SK-N-SH treated with all-trans-retinoic acid at 6 μM for 48 hours (cell line): Measurements from ENCODE around the gene AIG1.

Experiments
- ATAC-seq: fragments of 200-7000 bp; cut with Tn5 transposase; 3 replicates; pipeline ENCODE4 v1.9.1; 2020; ENCODE audit warnings: mild to moderate bottlenecking, moderate library complexity
- ARNTL ChIP-seq: fragments of 450-650 bp; formaldehyde crosslinking; IDR thresholded peaks from 2 replicates; pipeline ENCODE4 v1.5.0; 2020; ENCODE audit warnings: low read depth, mild to moderate bottlenecking, moderate library complexity, borderline replicate concordance
- BACH2 ChIP-seq: fragments of 250-450 bp; sonication (Bioruptor Pico); IDR thresholded peaks from 2 replicates; pipeline ENCODE4 v1.9.0; 2021; ENCODE audit warnings: mild to moderate bottlenecking, borderline replicate concordance
- CSDC2 ChIP-seq: fragments of 250-450 bp; sonication (Bioruptor Pico); IDR thresholded peaks from 2 replicates; pipeline ENCODE4 v1.5.0; 2020; ENCODE audit warnings: mild to moderate bottlenecking, moderate library complexity
- ESRRG ChIP-seq: fragments of 250-450 bp; sonication (Bioruptor Pico); IDR thresholded peaks from 2 replicates; pipeline ENCODE4 v1.6.1; 2021; ENCODE audit warnings: mild to moderate bottlenecking
- GLIS3 ChIP-seq: fragments of 250-450 bp; sonication (Bioruptor Pico); IDR thresholded peaks from 2 replicates; pipeline ENCODE4 v1.5.0; 2020; ENCODE audit warnings: mild to moderate bottlenecking, moderate library complexity
- ISL1 ChIP-seq: fragments of 250-450 bp; sonication (Bioruptor Pico); IDR thresholded peaks from 2 replicates; pipeline ENCODE4 v2.1.2; 2022; ENCODE audit warnings: mild to moderate bottlenecking, moderate library complexity
- OSR1 ChIP-seq: fragments of 250-450 bp; sonication (Bioruptor Pico); IDR thresholded peaks from 2 replicates; pipeline ENCODE4 v1.8.0; 2022; ENCODE audit warnings: moderate library complexity, mild to moderate bottlenecking, inconsistent platforms
- RARB ChIP-seq: fragments of 250-450 bp; sonication (Bioruptor Pico); IDR thresholded peaks from 2 replicates; pipeline ENCODE4 v1.8.0; 2021; ENCODE audit warnings: mild to moderate bottlenecking, moderate library complexity
- SNAI2 ChIP-seq: fragments of 250-450 bp; sonication (Bioruptor Pico); IDR thresholded peaks from 2 replicates; pipeline ENCODE4 v1.5.0; 2020; ENCODE audit warnings: mild to moderate bottlenecking, moderate library complexity
- TCF4 ChIP-seq: fragments of 250-450 bp; sonication (Bioruptor Pico); IDR thresholded peaks from 2 replicates; pipeline ENCODE4 v1.8.0; 2021; ENCODE audit warnings: mild to moderate bottlenecking, moderate library complexity, borderline replicate concordance
- TOX ChIP-seq: fragments of 250-450 bp; sonication (Bioruptor Pico); IDR thresholded peaks from 2 replicates; pipeline ENCODE4 v1.8.0; 2021; ENCODE audit warnings: mild to moderate bottlenecking, moderate library complexity, borderline replicate concordance
- ZC3H10 ChIP-seq: fragments of 250-450 bp; sonication (Bioruptor Pico); IDR thresholded peaks from 2 replicates; pipeline ENCODE4 v1.5.1; 2021; ENCODE audit warnings: mild to moderate bottlenecking, moderate library complexity
- ZFP3 ChIP-seq: fragments of 250-450 bp; sonication (Bioruptor Pico); IDR thresholded peaks from 2 replicates; pipeline ENCODE4 v1.5.0; 2020; ENCODE audit warnings: mild to moderate bottlenecking, moderate library complexity
- ZFP30 ChIP-seq: fragments of 450-650 bp; formaldehyde crosslinking; IDR thresholded peaks from 2 replicates; pipeline ENCODE4 v1.5.0; 2022; ENCODE audit warnings: mild to moderate bottlenecking, moderate library complexity
- ZNF70 ChIP-seq: fragments of 450-650 bp; formaldehyde crosslinking; IDR thresholded peaks from 2 replicates; pipeline ENCODE4 v1.5.0; 2020; ENCODE audit warnings: mild to moderate bottlenecking, moderate library complexity
- ZNF8 ChIP-seq: fragments of 450-650 bp; formaldehyde crosslinking; IDR thresholded peaks from 2 replicates; pipeline ENCODE4 v1.5.0; 2020; ENCODE audit warnings: mild to moderate bottlenecking, moderate library complexity
- TF ChIP-seq, protein P1 (sequence below): fragments of 250-450 bp; sonication (Bioruptor Pico); IDR thresholded peaks from 2 replicates; pipeline ENCODE4 v1.5.0; 2020; ENCODE audit warnings: mild to moderate bottlenecking, moderate library complexity
- TF ChIP-seq, protein P2 (sequence below): fragments of 250-450 bp; sonication (Bioruptor Pico); IDR thresholded peaks from 2 replicates; pipeline ENCODE4 v1.5.1; 2021; ENCODE audit warnings: mild to moderate bottlenecking, moderate library complexity
- TF ChIP-seq, protein P3 (sequence below): fragments of 250-450 bp; sonication (Bioruptor Pico); IDR thresholded peaks from 2 replicates; pipeline ENCODE4 v1.8.0; 2020; ENCODE audit warnings: mild to moderate bottlenecking, moderate library complexity, borderline replicate concordance
- TF ChIP-seq, protein P4 (sequence below): fragments of 250-450 bp; sonication (Bioruptor Pico); IDR thresholded peaks from 2 replicates; pipeline ENCODE4 v1.8.0; 2021; ENCODE audit warnings: low read depth, mild to moderate bottlenecking, moderate library complexity, borderline replicate concordance
- TF ChIP-seq, protein P5 (sequence below): fragments of 250-450 bp; sonication (Bioruptor Pico); IDR thresholded peaks from 2 replicates; pipeline ENCODE4 v1.5.1; 2020; ENCODE audit warnings: low read depth, mild to moderate bottlenecking, moderate library complexity

The AIG1 gene

DNA sequence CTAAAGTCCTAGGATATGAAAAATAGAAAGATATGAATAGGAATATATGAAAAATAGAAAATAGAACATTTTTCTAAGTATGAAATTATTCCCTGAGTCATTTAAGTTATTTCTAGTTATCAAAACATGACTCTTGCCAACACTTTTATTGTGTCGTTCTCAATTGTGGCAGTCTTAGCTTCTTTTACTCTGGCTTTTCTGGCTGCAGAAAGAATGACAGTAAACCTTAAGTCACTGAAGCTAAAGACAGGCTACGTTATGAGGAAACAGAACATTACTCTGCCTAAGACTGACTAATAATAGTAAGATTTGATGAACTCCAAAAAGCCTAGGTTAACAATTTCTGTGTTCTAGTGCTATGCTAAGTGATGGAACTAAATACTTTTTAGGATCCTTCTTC lies 74.6 kb downstream of the AIG1 start:
- no peak for TF ChIP-seq ZFP30 (CRISPR knock-in tag)
- no peak for TF ChIP-seq GLIS3
- TF ChIP-seq ZNF8 (CRISPR knock-in tag) = no peak
- TF ChIP-seq, protein P1, sequence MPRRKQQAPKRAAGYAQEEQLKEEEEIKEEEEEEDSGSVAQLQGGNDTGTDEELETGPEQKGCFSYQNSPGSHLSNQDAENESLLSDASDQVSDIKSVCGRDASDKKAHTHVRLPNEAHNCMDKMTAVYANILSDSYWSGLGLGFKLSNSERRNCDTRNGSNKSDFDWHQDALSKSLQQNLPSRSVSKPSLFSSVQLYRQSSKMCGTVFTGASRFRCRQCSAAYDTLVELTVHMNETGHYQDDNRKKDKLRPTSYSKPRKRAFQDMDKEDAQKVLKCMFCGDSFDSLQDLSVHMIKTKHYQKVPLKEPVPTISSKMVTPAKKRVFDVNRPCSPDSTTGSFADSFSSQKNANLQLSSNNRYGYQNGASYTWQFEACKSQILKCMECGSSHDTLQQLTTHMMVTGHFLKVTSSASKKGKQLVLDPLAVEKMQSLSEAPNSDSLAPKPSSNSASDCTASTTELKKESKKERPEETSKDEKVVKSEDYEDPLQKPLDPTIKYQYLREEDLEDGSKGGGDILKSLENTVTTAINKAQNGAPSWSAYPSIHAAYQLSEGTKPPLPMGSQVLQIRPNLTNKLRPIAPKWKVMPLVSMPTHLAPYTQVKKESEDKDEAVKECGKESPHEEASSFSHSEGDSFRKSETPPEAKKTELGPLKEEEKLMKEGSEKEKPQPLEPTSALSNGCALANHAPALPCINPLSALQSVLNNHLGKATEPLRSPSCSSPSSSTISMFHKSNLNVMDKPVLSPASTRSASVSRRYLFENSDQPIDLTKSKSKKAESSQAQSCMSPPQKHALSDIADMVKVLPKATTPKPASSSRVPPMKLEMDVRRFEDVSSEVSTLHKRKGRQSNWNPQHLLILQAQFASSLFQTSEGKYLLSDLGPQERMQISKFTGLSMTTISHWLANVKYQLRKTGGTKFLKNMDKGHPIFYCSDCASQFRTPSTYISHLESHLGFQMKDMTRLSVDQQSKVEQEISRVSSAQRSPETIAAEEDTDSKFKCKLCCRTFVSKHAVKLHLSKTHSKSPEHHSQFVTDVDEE = no peak
- TF ChIP-seq CSDC2 (CRISPR knock-in tag) = no peak
- no peak for TF ChIP-seq ZC3H10 (CRISPR knock-in tag)
- no peak for TF ChIP-seq TOX (CRISPR knock-in tag)
- peak; percentile 33 for ATAC-seq

DNA sequence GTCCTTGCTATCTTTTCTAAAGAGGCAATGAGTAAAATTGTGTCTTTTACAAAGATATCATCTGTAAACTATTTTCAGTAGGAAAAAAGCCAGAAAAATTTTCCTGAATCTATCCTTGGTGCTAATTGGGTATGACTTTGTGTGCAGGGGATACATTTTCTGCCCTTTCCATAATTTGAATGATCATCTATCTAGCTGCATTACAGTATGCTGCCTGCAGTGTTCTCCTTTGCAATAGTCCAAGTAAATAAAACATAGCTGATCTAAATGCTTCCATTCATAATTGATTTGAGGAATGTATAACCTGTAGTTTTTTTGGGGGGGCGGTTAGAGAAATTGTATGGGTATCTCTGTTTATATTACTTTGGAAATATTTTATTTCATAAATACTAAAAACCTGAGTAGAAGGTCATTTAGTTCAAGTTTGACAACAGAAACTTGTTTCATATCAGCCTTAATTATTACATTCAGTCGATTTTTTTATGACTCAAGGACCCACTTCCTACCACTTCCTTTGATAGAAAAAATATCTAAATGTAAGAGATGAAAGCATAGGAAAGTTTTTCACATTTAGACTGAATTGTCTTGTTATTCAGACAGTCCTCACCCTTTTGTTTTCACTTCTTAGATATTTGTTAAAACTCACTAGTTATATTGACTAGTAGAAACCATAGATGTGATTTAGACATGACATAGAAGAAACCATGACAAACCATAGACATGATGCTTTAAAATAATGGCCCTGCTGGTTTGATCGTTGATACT lies 75.3 kb downstream of the AIG1 start:
- TF ChIP-seq SNAI2 (CRISPR knock-in tag) (no peak), ESRRG (CRISPR knock-in tag) (no peak), ZFP3 (no peak), BACH2 (CRISPR knock-in tag) (no peak), TCF4 (CRISPR knock-in tag) (no peak), GLIS3 (no peak), ARNTL (CRISPR knock-in tag) (no peak), RARB (CRISPR knock-in tag) (no peak)
- TF ChIP-seq, protein P2, sequence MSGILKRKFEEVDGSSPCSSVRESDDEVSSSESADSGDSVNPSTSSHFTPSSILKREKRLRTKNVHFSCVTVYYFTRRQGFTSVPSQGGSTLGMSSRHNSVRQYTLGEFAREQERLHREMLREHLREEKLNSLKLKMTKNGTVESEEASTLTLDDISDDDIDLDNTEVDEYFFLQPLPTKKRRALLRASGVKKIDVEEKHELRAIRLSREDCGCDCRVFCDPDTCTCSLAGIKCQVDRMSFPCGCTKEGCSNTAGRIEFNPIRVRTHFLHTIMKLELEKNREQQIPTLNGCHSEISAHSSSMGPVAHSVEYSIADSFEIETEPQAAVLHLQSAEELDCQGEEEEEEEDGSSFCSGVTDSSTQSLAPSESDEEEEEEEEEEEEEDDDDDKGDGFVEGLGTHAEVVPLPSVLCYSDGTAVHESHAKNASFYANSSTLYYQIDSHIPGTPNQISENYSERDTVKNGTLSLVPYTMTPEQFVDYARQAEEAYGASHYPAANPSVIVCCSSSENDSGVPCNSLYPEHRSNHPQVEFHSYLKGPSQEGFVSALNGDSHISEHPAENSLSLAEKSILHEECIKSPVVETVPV = no peak
- TF ChIP-seq, protein P1 = no peak
- TF ChIP-seq, protein P3, sequence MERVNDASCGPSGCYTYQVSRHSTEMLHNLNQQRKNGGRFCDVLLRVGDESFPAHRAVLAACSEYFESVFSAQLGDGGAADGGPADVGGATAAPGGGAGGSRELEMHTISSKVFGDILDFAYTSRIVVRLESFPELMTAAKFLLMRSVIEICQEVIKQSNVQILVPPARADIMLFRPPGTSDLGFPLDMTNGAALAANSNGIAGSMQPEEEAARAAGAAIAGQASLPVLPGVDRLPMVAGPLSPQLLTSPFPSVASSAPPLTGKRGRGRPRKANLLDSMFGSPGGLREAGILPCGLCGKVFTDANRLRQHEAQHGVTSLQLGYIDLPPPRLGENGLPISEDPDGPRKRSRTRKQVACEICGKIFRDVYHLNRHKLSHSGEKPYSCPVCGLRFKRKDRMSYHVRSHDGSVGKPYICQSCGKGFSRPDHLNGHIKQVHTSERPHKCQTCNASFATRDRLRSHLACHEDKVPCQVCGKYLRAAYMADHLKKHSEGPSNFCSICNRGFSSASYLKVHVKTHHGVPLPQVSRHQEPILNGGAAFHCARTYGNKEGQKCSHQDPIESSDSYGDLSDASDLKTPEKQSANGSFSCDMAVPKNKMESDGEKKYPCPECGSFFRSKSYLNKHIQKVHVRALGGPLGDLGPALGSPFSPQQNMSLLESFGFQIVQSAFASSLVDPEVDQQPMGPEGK = no peak
- ATAC-seq = peak; percentile 61; the same call in 2 of the 3 replicates

DNA sequence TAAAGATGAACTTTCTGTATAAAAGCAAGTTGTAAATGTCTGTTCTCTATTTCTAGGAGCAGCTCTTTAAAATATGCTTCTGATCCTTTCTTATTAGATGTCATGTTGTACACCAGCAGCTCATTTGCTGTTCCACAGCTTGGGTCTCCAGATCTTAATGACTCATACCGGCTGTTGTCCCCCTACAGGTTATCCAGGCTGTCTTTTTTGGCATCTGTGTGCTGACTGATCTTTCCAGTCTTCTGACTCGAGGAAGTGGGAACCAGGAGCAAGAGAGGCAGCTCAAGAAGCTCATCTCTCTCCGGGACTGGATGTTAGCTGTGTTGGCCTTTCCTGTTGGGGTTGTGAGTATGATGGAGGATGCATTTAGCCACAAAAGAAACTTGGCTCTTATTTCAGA lies 76.0 kb downstream of the AIG1 start:
- ATAC-seq = no peak

More for the DNA sequence above, 76.0 kb downstream of the AIG1 start:
- TF ChIP-seq, protein P4, sequence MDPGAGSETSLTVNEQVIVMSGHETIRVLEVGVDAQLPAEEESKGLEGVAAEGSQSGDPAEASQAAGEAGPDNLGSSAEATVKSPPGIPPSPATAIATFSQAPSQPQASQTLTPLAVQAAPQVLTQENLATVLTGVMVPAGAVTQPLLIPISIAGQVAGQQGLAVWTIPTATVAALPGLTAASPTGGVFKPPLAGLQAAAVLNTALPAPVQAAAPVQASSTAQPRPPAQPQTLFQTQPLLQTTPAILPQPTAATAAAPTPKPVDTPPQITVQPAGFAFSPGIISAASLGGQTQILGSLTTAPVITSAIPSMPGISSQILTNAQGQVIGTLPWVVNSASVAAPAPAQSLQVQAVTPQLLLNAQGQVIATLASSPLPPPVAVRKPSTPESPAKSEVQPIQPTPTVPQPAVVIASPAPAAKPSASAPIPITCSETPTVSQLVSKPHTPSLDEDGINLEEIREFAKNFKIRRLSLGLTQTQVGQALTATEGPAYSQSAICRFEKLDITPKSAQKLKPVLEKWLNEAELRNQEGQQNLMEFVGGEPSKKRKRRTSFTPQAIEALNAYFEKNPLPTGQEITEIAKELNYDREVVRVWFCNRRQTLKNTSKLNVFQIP = no peak
- TF ChIP-seq SNAI2 (CRISPR knock-in tag) (no peak), ZFP3 (no peak), OSR1 (CRISPR knock-in tag) (no peak), ESRRG (CRISPR knock-in tag) (no peak), ISL1 (CRISPR knock-in tag) (no peak), CSDC2 (CRISPR knock-in tag) (no peak), TCF4 (CRISPR knock-in tag) (no peak), TOX (CRISPR knock-in tag) (no peak), ZNF70 (CRISPR knock-in tag) (no peak)
- TF ChIP-seq, protein P5, sequence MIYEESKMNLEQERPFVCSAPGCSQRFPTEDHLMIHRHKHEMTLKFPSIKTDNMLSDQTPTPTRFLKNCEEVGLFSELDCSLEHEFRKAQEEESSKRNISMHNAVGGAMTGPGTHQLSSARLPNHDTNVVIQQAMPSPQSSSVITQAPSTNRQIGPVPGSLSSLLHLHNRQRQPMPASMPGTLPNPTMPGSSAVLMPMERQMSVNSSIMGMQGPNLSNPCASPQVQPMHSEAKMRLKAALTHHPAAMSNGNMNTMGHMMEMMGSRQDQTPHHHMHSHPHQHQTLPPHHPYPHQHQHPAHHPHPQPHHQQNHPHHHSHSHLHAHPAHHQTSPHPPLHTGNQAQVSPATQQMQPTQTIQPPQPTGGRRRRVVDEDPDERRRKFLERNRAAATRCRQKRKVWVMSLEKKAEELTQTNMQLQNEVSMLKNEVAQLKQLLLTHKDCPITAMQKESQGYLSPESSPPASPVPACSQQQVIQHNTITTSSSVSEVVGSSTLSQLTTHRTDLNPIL (CRISPR knock-in tag) = no peak
